AG04449 (cell line): Measurements from ENCODE around the gene ZNF273.
"Not testable (repeated sequence)": the region's sequence is repeated elsewhere in the genome, so short reads cannot be mapped to it uniquely, and the experiment has no call there.

Source experiments
- CTCF ChIA-PET: fragments of 350-600 bp; formaldehyde crosslinking; extraction: SDS; loops from one replicate; lab custom pipeline; 2021; ENCODE audit warnings: antibody characterized with exemption; lab: Yijun Ruan, JAX
- POLR2A ChIA-PET: fragments of 400-600, 350-600 bp; formaldehyde crosslinking; extraction: SDS; loops from one replicate; lab custom pipeline; 2020; ENCODE audit warnings: antibody characterized with exemption, inconsistent platforms; lab: Yijun Ruan, JAX
- DNase-seq: peaks from one replicate; pipeline ENCODE4 v3.0.0-alpha.2; 2010; ENCODE audit warnings: low read depth, low spot score
- H3K4me3 ChIP-seq: 2 replicates; pipeline ENCODE4 v1.5.1; 2011; ENCODE audit warnings: low read depth, mild to moderate bottlenecking, control low read depth, low read length
- TF ChIP-seq, protein P1 (sequence below): IDR thresholded peaks from one replicate; pipeline ENCODE4 v1.5.1; 2011; ENCODE audit warnings: mild to moderate bottlenecking, moderate library complexity, low read length, control low read depth, inconsistent platforms; ENCODE audit not compliant: insufficient read depth; ENCODE audit errors: missing control alignments

Gene ZNF273

DNA sequence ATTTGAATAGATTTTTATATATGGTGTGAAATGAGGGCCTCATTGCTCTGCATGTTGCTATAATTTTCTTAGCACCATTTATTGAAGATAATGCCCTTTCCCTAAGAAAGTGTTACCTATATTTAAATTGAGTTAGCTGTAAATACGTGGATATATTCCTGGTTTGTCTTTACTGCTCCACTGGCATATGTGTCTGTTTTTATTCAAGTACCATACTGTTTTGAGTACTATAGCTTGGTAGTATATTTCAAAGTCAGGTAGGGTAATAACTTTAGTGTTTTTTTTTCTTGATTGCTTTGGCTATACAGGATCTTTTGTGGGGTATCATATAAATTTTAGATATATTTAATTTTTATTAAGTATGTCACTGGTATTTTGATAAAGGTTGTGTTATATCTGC is 31.4 kb downstream of the ZNF273 start:
- TF ChIP-seq, protein P1, sequence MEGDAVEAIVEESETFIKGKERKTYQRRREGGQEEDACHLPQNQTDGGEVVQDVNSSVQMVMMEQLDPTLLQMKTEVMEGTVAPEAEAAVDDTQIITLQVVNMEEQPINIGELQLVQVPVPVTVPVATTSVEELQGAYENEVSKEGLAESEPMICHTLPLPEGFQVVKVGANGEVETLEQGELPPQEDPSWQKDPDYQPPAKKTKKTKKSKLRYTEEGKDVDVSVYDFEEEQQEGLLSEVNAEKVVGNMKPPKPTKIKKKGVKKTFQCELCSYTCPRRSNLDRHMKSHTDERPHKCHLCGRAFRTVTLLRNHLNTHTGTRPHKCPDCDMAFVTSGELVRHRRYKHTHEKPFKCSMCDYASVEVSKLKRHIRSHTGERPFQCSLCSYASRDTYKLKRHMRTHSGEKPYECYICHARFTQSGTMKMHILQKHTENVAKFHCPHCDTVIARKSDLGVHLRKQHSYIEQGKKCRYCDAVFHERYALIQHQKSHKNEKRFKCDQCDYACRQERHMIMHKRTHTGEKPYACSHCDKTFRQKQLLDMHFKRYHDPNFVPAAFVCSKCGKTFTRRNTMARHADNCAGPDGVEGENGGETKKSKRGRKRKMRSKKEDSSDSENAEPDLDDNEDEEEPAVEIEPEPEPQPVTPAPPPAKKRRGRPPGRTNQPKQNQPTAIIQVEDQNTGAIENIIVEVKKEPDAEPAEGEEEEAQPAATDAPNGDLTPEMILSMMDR, result no peak
- no peak overlapping the region for H3K4me3 ChIP-seq
- ChIA-PET POLR2A (no interaction called here), CTCF (no interaction called here)
- no peak for DNase-seq

DNA sequence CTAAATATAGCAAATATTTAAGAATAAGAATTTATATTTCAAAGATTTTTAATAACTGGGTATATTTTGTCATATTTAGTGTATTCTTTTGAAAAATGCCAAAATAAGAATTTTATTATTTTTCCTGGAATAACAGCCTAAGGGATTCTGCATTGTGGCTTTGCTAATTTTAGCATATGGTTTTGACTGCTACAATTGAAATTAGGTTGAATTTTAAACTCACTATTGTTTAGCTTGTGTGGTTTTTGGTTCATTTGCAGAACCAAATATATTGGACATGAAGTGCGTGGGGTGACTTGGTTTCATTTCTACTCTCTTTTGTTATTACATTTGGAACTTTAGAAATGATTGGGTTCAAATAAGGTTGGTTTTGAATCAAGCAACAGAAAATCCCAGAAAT is 35.5 kb downstream of the ZNF273 start:
- CTCF ChIA-PET, result interaction anchor here (1.7 kb wide), 1 partner anchor 13 kb away, joined by 5 read pairs; no protein-coding TSS in a partner anchor
- TF ChIP-seq, protein P1, result no peak
- POLR2A ChIA-PET, result no interaction called here
- DNase-seq, result no peak
- no peak overlapping the region for H3K4me3 ChIP-seq

DNA sequence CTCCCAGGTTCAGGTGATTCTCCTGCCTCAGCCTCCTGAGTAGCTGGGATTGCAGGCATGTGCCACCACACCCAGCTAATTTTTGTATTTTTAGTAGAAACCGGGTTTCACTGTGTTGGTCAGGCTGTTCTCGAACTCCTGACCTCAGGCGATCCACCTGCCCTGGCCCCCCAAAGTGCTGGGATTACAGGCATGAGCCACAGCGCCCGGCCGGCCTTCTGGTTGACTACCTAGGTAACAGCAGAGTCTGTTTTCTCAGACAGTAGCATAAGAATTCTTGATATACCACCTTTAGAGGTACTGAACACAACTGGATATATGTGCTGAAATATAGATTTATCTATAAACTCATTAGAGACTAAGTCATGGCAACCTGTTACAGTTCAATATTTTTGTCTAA is 36.9 kb downstream of the ZNF273 start:
- CTCF ChIA-PET, result interaction anchor here (1.7 kb wide), 1 partner anchor 12 kb away, joined by 5 read pairs; no protein-coding TSS in a partner anchor
- DNase-seq, H3K4me3 ChIP-seq, POLR2A ChIA-PET: not testable (repeated sequence)

DNA sequence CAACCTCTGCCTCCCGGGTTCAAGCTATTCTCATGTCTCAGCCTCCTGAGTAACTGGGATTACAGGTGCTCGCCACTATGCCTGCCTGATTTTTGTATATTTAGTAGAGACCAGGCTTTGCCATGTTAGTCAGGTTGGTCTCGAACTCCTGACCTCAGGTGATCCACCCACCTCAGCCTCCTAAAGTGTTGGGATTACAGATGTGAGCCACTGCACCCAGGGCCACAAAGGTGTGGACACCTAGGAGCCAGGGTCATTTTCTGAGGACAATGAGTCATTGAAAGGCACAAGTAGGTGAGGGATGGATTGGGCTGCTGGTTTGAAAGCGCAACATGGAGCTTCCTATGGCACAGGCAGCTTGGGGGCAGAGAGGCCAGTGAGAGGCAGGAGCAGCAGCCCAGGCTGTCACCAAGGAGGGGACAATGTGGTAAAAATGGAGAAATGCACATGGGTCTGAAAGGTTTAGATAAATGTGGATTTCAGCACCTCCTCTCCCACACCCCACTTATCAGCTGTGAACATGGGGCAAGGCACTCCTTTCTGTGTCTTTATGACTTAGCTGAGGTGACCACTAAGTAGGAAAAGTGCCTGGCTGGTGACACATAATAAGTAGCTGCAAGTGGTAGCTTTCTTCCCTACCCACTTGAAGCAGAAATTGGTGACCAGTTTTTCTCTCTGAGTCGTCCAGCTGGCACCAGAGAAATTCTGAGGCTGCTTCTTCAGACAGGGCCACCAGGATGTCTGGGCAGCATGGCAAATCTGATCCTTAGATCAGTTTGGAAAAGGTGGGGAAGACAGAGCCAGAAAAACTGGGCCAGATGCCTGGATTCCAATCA is 41.8 kb downstream of the ZNF273 start:
- not testable (repeated sequence) for DNase-seq

DNA sequence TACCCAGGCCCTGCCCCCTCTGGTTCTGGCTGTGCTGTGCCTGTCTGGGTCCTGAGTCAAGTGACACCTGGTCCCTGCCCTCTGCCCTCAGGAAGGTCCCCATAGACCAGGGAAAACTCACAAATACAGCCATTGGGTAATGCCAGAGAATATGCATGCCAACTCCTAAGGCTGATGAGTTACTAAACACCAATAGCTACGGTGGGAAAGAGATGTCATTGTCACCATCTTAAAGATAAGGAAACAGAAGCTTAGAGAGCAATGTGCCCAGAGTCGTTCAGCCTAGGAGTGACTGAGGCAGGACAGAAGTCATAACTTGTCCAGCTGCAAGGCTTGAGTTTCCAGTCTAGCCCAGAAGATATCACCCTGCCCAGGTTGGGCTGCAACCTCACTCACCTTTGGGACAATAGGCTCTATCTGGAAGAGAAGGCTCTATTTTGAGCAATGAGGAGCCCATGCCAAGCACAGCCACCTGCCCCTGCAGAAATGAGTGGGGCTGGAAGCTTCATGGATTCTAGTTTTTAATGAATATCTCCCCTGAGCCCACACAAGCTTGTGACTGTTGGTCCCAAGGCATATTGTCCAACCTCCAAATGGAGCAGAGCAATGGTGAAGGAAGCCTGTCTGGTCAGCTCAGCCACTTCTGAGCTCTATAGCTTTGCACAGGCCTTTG is 42.6 kb downstream of the ZNF273 start:
- ChIA-PET CTCF (interaction anchor here (1.4 kb wide), 1 partner anchor 362 kb away, joined by 9 read pairs; no protein-coding TSS in a partner anchor), POLR2A (no interaction called here)
- no peak for DNase-seq
- H3K4me3 ChIP-seq, result no peak overlapping the region
- TF ChIP-seq, protein P1, result no peak

More for the DNA sequence above, 41.8 kb downstream of the ZNF273 start:
- H3K4me3 ChIP-seq, POLR2A ChIA-PET, CTCF ChIA-PET: not testable (repeated sequence)

DNA sequence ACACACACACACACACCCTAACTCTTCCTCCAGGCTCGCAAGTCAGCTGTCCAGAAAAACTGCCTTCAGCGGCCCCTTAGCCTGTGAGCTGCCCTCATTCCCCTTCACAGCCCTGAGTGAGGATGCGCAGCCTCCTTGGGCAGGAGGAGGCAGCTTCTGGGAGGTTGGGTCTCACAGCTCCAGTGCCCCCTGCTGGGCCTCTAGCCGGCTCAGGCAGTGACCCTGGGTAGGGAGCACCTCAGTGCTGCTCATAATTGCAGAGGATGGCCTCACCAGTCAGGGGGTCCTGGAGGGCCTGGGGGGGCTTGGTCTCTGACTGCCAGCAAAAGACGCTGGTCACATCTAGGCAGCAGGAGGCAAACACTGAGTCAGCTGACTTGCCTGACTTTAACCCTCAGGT is 43.7 kb downstream of the ZNF273 start:
- POLR2A ChIA-PET, result no interaction called here

More for the DNA sequence above, 43.7 kb downstream of the ZNF273 start:
- H3K4me3 ChIP-seq, result no peak overlapping the region
- CTCF ChIA-PET, result interaction anchor here (1.4 kb wide), 1 partner anchor 361 kb away, joined by 9 read pairs; no protein-coding TSS in a partner anchor
- no peak for DNase-seq
- TF ChIP-seq, protein P1, result no peak
